T47D (cell line): Measurements from ENCODE around the gene MPHOSPH9.

Source experiments
- DNase-seq, 2 experiments: peaks; one replicate each; pipeline versions ENCODE4 v3.0.0 to v3.0.0-alpha.2; 2011 to 2012; ENCODE audit warnings: low read depth in 1 of 2, low spot score in 1 of 2
- JUND ChIP-seq: IDR thresholded peaks from 2 replicates; pipeline ENCODE4 v1.6.1; 2012; ENCODE audit warnings: low read depth
- in situ Hi-C: cut with HindIII; loops from 2 replicates; pipeline ENCODE4 v1.10.0; 2016; ENCODE audit warnings: low sequenced_read_pairs, low pct_unique_long_range_greater_than_20kb

The MPHOSPH9 gene

DNA sequence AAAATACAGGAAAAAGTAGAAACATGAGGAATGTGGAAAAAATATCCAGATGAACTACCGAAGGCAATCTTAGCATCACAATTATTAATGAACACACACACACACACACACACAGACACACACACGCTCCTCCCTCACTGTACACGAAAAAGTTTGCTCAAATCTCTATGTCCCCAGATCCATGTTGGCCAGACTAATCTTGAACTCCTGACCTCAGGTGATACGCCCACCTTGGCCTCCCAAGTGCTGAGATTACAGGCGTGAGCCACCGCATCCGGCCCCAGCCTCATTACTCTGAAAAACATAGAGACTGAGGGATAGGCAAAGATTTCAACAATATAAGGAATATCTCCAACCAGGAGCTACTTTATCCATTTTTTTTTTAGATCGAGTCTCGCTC, 99.2 kb downstream of the MPHOSPH9 start:
- no peak for TF ChIP-seq JUND
- DNase-seq: no peak
- in situ Hi-C loops: no loop called here

DNA sequence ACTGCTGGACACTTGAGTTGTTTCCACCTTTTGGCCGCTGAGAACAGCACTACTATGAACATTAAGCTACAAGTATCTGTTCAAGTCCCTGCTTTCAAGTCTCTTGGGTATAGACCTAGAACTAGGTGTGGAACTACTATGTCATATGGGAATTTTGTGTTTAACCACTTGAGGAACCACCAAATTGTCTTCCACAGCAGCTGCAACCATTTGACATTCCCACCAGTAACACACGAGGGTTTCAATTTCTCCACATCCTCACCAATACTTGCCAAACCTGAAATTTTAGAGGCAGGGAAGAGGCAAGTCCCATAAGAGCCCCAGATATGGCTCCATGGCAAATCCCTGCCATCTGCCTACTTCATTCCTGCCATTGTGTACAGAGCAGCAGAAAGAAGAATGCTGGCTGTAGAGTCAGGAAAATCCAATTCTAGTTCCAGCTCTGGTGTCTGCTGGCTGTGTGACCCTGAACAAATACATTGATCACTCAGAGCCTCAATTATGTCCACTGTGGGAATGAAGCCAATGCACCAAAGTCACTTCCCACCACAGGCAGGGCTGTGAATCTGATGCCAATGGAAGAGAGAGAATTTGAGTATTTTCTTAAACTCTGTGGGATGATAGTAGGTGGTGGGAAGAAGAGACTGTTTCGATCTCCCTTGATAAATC, 99.9 kb downstream of the MPHOSPH9 start:
- TF ChIP-seq JUND: no peak
- in situ Hi-C loops: no loop called here
- DNase-seq: peak in 1 of 2 experiments; percentile 41

DNA sequence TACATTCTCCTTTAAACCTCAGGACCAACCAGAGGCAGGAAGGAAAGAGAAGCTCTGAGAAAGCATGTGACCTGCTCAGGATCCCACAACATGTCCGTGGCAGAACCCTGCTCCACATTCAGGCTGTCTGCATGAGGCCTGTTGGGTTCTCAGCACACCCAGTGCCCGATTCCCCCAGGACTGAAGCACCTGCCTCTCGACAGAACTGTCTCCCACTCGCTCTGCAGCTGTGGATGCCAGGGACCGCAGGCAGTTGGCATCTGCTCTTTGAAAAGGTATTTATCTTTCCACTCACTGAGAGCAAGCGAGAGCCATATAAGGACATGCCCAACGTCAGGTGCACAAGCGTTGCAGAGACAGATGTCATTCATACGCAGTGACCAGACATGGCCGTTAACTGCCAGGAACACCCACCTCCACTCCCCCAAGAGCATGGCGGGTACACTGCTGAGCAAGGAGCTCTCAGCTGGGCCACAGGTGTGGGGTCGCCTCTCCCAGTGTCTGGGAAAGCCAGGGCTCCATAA, 101.0 kb downstream of the MPHOSPH9 start:
- TF ChIP-seq JUND: no peak
- DNase-seq: no peak
- in situ Hi-C loops: no loop called here

DNA sequence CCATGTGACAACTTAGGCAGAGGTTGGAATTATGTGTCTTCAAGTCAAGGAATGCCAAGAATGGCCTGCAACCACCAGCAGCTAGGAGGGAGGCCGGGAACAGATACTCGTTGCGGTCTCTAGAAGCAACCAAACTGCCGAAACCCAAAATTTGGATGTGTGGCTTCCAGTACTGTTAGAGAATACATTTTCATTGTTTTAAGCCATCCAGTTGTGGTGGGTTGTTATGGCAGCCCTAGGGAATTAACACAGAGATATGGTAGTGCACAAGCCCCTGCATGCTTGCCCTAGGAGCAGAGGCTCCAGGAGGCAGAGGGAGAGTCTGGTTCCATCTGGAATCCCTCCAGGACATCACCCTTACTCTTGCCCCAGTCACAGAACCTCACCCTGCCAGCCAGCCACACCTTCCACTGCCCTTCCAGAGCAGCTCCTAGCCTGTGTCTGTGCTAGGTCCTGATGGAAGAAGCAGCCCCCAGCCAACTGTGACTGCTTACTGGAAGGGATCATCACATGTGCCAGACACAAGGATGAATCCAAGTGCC, 101.6 kb downstream of the MPHOSPH9 start:
- in situ Hi-C loops: no loop called here
- TF ChIP-seq JUND: no peak
- no peak for DNase-seq

DNA sequence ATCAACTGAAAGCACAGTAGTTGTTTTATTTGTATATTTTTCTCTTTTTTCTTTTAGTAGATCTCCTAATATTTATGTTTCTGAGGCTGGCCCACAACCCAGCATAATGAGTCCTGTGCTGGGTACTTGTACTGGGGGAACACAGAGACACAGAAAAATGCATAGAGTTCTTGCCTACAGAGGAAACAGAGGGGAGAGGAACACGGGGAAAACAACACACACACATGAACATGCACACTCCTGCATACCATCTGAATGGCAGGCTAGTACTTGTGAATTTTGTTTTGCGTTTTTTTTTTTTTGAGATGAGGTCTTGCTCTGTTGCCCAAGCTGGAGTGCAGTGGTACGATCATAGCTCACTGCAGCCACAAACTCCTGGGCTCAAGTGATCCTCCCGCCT, 103.3 kb downstream of the MPHOSPH9 start:
- in situ Hi-C loops: no loop called here
- no peak for TF ChIP-seq JUND
- no peak for DNase-seq

DNA sequence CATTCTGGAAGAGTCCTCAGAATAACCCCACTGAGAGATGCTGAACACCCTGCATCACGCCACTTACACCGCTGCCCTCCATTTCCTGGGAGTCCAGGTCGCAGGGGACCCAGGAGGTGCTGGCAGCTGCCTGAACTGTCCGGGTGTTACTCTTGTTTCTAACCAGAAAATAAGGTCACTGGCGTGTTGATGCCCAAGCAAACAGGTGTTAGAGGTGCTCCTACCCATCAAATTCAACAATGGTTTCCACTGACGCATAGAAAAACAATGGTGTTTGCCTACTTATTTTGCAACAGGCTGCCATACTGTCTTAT, 105.8 kb downstream of the MPHOSPH9 start:
- TF ChIP-seq JUND: no peak
- DNase-seq: no peak
- in situ Hi-C loops: no loop called here

DNA sequence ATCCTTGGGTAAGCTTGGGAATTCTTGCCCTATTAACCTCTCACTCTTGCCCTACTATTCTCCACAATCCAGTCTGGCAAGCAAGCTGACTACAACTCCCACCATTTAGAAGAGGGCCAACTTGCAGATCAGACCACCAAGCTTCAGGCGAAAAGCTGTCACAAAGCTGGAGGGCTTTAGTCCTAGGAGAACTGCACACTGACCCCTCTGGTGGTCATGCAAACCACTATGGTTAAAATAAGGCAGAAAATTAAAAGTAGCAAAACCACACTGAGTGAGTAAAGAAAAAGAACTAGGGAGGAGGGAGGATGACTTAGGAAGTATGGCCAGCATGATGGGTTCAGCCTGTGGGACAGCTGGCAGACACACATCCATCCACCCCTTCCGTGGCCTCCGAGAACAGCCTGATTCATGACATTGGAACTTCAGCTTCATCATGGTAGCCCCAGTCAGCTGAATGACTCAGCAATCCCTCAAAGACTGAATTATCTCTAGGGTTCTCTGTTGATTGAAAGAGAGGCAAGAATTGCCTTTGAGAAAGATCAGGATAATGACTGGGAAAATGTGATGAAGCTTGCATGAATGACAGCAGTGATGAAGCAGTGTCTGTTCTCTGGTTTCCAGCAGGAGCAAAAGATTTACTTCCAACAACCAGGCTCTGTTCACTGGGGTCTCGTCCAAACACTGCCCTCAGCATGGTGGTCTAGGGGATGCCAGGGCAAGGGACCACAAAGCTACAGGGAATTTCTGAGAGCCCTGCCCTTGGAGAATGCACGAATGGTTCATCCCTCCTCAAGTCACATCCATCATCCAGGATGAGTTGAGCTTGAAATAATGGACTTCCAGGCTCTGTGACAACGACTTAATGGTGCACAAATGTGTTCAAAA, 106.4 kb downstream of the MPHOSPH9 start:
- no peak for DNase-seq
- in situ Hi-C loops: no loop called here
- TF ChIP-seq JUND: no peak

DNA sequence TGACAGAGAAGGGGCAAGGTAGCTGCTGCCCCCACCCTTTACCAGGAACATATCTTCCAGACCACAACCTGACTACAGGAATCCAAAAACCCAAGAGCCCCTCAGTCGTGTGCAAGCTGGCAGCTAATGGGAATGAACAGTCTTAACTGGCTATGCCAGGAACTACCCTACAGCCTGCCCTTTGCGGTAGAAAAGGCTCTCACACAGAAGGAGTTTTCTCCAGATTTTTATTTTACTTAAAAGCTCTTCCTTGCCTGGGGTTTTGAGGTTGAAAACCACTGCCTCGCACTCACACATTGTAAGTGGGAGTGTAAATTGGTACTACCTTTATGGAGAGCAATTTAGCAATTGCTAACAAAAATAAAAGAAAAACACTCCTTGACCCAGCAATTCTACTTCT, 110.3 kb downstream of the MPHOSPH9 start:
- in situ Hi-C loops: no loop called here
- no peak for DNase-seq
- TF ChIP-seq JUND: no peak

DNA sequence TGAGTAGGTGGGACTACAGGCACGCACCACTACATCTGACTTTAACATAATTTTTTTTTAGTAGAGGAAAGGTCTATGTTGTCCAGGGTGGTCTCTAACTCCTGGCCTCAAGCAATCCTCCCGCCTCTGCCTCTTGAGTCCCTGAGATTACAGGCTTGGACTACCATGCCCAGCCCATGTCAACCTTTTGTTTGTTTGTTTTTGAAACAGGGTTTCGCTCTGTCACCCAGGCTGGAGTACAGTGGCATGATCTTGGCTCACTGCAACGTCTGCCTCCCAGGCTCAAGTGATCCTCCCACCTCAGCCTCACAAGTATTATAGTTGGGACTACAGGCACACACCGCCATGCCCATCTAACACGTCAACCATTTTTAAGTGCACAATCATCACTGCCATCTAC, 111.3 kb downstream of the MPHOSPH9 start:
- in situ Hi-C loops: no loop called here
- TF ChIP-seq JUND: no peak
- no peak for DNase-seq

DNA sequence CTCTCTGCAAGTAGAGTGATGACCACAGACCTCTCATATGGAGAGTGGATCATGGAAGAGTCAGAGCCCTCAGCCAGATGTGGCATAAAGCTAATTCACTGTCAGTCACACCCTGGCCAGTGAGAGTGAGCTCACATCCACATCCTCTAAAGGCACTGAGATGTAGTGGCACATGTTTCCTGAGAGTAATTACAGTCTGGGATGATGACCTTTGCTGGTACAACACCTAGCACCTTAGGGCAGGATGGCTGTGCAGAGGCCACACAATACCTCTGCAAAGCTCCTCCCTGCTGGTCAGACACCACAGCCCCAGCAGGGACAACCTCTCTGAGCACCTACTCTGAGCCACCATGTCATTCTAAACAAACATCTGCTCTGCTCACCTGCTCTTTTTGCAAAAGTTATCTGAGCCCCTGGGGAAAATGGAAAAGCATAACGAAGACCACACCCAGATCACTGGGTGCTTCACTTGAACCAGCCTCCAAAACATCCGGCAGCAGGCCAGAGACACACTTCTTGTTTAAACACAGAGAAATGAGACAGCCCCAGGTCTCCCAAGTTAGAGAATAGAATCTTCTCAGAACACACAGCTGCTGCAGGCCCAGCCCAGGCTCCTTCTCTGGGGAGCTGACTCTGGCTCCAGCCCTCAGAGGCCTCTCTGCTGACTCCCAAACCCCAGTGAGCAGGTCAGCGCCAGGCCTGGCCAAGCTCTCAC, 112.3 kb downstream of the MPHOSPH9 start:
- no peak for DNase-seq
- in situ Hi-C loops: no loop called here
- TF ChIP-seq JUND: no peak

DNA sequence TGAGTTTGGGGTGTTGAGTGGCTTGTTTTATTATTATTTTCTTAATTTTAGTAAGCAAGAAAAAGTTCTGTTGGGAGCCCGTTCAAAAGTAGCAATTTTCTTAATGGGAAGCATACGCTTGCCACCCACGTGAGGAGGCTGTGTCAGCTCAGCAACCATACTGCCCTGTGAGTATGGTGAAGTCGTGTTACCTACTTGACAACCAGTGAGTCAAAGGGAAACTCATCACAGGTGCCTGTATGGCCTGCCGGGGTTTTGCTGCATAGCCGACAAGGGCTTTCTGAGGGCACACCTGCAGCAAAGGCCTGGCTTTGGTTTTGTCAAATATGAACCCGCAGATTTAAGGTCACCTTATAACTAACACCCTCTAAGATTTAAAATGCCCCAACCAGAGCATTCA, 113.1 kb downstream of the MPHOSPH9 start:
- in situ Hi-C loops: no loop called here

DNA sequence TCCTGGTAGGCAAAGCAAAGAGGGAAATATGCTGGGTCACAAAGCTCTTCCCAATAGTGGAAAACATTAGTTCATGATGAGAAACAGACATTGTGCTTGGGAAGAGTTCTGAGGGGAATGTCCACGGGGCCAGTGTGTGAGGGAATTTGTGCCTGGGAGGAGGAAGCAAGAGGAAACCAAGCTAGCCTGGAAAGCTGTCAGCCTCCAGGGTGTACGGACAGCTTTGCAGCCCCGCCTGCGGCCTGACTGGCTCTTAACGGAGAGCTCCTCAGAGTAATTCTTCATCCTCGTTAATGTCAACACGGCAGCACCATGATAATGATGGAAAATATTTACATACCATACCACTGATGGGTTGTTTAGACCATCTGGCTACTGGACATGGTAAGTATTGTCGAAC, 114.4 kb downstream of the MPHOSPH9 start:
- no peak for DNase-seq
- no peak for TF ChIP-seq JUND

More for the DNA sequence above, 113.1 kb downstream of the MPHOSPH9 start:
- no peak for TF ChIP-seq JUND
- no peak for DNase-seq

More for the DNA sequence above, 114.4 kb downstream of the MPHOSPH9 start:
- in situ Hi-C loops: no loop called here
